Activated CD8-positive, alpha-beta memory T cell treated with anti-CD3 and anti-CD28 coated beads, Interleukin-2, amount 50 U/mL, for 4 hours (primary cell): ENCODE measurements around the gene PFDN2.

Source experiments
- DNase-seq: peaks from one replicate; pipeline ENCODE4 v3.0.0-alpha.2; 2020

Gene PFDN2

GRCh38 chr1:161117759-161118581 is at the start of gene PFDN2, which contains the start of gene NIT1:
Gene PFDN2 (minus strand): TSS chr1:161118037. CDS start chr1:161118026, 11 bp downstream.
Gene NIT1 (plus strand): TSS chr1:161118105. CDS start chr1:161118177, 72 bp downstream.
- peak; percentile 85 for DNase-seq

GRCh38 chr1:161166669-161167548 is 49.1 kb upstream of the PFDN2 start:
- DNase-seq, result no peak

- peak; percentile 85 for DNase-seq
Measured at GRCh38 chr1:161165742-161166668, 48.2 kb upstream of the PFDN2 start, which contains the start of gene PPOX. Gene PPOX (plus strand): TSS chr1:161166426. CDS start chr1:161166848, 422 bp downstream.

- DNase-seq, result no peak
Measured at GRCh38 chr1:161164901-161165610, 47.2 kb upstream of the PFDN2 start.

- DNase-seq, result no peak
Measured at GRCh38 chr1:161163793-161164192, 46.0 kb upstream of the PFDN2 start.

- no peak for DNase-seq
Measured at GRCh38 chr1:161162806-161163205, 45.0 kb upstream of the PFDN2 start.

- no peak for DNase-seq
Measured at GRCh38 chr1:161162052-161162451, 44.2 kb upstream of the PFDN2 start.

- DNase-seq, result no peak
Measured at GRCh38 chr1:161161652-161162051, 43.8 kb upstream of the PFDN2 start.

- no peak for DNase-seq
Measured at GRCh38 chr1:161160671-161161145, 42.9 kb upstream of the PFDN2 start.

GRCh38 chr1:161159913-161160243 is 42.0 kb upstream of the PFDN2 start:
- no peak for DNase-seq

- peak; percentile 90 for DNase-seq
Measured at GRCh38 chr1:161159087-161159912, 41.5 kb upstream of the PFDN2 start, which contains the start of gene USP21. Gene USP21 (plus strand): TSS chr1:161159500. CDS start chr1:161160641, 1,141 bp downstream.

- no peak for DNase-seq
Measured at GRCh38 chr1:161158316-161159010, 40.6 kb upstream of the PFDN2 start.

- DNase-seq, result no peak
Measured at GRCh38 chr1:161157867-161158266, 40.0 kb upstream of the PFDN2 start.

- peak; percentile 75 for DNase-seq
Measured at GRCh38 chr1:161153682-161154337, 36.0 kb upstream of the PFDN2 start, which contains the start of gene UFC1. Gene UFC1 (plus strand): TSS chr1:161153978. CDS start chr1:161153998, 20 bp downstream.

GRCh38 chr1:161153176-161153575 is 35.3 kb upstream of the PFDN2 start:
- DNase-seq, result no peak

GRCh38 chr1:161145832-161146231 is 28.0 kb upstream of the PFDN2 start:
- no peak for DNase-seq

- no peak for DNase-seq
Measured at GRCh38 chr1:161140755-161141400, 23.0 kb upstream of the PFDN2 start.

GRCh38 chr1:161139766-161140165 is 21.9 kb upstream of the PFDN2 start:
- peak; percentile 45 for DNase-seq

- no peak for DNase-seq
Measured at GRCh38 chr1:161138431-161138830, 20.6 kb upstream of the PFDN2 start.
